GM15510 (cell line): ENCODE data around the gene FNBP1.

Source experiments
- POLR2A ChIP-seq: IDR thresholded peaks from 3 replicates; pipeline ENCODE4 v1.6.1; 2011; ENCODE audit warnings: borderline replicate concordance; ENCODE audit not compliant: insufficient read length; ENCODE audit errors: extremely low read depth

The FNBP1 gene

DNA sequence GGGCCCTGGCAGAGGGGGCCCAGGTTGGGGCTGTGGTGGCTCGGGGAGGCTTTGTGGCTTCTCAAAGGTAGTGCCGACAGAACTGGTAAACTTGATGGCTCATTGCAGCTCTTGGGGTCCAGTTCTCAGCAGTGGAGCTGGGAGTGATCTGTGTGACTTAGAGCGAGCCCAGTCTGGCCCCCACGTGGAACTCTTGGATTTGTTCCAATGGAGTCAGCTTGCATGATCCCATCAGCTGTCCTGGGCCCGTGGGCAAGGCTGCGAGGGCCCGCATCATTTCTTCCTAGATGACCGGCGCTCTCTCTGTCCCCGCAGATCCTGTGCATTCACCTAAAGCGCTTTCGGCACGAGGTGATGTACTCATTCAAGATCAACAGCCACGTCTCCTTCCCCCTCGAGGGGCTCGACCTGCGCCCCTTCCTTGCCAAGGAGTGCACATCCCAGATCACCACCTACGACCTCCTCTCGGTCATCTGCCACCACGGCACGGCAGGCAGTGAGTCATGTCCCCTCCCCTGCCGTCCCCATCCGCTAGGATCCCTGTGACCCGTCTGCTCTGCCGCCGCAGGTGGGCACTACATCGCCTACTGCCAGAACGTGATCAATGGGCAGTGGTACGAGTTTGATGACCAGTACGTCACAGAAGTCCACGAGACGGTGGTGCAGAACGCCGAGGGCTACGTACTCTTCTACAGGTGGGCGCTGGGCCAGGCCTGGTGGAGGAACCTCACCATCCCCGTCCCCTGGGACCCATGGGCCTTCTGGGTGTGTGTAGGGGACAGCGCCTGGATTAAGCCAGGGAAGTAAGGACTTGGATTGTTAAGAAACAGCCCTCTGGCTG, 168.5 kb downstream of the FNBP1 start:
- TF ChIP-seq POLR2A, result no peak

DNA sequence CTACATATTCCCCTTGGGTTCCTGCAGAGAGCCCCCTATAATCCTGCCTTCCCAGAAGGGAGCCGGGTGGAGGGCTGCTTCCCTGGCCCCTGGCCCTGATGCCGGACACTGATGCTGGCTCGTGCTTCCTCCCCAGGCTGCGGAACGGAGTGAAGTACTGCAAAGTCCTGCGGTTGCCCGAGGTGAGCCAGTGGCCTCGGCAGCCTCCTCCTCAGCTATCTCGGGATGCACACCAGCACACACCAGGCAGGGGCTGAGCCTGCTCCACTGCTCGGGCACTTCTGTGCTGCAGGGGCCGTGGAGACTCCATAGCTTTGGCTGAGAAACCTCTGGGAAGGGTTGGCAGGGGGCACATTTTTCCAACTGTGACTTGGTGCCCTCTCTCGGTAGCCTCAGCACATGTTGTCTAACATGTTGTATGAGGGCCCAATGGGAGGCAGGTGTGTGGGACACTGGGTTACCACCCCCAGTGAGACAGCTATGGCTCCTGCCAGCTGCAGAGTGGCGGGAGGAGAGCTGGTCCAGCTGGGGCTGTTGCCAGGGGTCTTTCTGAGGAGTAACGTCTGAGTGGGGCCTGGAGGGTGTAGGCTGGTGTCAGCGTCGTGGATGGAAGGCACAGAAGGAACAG, 169.3 kb downstream of the FNBP1 start:
- TF ChIP-seq POLR2A, result no peak

DNA sequence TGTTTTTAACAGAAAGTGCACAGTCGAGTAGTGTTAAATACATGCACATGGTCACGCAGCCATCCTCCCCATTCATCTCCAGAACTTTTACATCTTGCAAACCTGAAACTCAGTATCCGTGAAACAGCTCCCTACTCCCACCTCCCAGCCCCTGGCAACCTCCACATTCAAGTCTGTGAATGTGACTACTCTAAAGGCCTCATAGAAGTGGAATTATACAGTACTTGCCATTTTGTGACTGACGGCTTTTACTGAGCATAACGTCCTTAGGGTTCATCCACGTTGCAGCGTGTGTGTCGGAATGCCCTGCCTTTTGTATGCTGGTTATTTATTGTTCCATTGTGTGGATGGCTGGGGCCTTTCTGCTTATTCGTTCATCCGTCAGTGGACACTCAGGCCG, 171.9 kb downstream of the FNBP1 start:
- TF ChIP-seq POLR2A, result no peak

- TF ChIP-seq POLR2A, result no peak
These were observed 173.1 kb downstream of the FNBP1 start for GRCh38 chr9:129869585-129870501.

DNA sequence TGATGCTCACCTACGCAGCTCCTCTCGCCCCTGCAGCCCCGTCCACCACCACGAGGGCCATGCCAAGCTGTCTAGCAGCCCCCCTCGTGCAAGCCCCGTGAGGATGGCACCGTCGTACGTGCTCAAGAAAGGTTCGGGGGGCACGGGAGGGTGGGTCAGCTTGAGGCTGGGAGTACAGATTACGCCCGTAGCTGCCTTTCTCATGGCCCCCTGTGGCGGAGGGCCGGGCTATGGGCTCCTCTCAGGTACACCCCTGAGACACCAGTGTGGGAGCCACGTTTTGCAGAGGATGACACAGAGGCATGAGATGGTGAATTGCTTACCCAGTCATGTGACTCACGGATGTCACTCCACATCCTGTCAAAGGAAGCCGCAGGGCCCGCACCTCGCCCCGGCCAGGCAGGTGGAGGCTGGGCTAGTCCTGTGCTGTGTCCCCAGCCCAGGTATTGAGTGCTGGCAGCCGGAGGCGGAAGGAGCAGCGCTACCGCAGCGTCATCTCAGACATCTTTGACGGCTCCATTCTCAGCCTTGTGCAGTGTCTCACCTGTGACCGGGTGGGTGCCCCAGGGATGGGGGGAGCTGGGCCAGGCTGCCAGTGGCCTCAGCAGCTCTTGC, 174.0 kb downstream of the FNBP1 start:
- no peak for TF ChIP-seq POLR2A

- no peak for TF ChIP-seq POLR2A
These were observed 174.7 kb downstream of the FNBP1 start for GRCh38 chr9:129868023-129868871.

DNA sequence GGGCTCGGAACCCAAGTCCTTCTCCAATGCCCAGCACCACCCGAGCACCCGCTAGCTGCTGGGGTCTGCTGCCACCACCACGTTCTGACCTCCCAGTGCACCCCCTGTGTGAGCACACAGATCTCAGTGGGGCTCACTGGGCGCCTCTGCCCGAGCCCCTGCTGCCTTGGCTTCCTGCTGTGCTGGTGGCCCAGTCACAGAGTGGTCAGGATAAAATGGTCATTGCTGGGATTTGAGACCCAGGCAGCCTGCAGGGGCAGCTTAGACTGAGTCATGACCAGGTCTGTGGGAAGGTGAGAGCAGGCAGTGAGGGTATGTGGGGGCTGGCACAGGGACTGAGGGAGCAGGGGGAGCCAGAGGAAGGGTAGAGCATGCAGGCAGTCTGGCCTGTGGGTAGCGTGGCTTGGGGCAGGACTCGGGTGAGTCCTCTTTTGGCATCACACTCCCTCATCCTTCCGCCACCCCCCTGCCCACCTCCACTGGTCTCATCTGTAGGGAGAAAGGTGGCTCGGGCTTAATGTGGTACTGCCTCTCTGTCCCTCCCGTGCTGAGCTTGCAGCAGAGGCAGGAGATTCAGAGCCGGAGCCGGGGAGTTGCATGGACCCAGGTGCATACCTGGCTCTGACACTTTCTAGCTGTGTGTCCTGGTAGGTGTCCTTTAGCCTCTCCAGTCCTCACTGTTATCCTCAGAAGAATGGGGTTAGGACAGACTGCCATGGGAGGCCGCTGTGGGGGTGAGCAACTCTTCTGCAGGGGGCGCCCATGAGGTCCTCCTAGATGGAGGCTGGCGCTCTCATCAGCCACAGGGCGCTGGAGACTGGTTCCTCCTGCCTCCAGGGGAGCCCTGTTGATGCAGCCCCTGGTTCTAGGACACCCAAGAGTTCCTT, 175.6 kb downstream of the FNBP1 start:
- TF ChIP-seq POLR2A, result no peak

DNA sequence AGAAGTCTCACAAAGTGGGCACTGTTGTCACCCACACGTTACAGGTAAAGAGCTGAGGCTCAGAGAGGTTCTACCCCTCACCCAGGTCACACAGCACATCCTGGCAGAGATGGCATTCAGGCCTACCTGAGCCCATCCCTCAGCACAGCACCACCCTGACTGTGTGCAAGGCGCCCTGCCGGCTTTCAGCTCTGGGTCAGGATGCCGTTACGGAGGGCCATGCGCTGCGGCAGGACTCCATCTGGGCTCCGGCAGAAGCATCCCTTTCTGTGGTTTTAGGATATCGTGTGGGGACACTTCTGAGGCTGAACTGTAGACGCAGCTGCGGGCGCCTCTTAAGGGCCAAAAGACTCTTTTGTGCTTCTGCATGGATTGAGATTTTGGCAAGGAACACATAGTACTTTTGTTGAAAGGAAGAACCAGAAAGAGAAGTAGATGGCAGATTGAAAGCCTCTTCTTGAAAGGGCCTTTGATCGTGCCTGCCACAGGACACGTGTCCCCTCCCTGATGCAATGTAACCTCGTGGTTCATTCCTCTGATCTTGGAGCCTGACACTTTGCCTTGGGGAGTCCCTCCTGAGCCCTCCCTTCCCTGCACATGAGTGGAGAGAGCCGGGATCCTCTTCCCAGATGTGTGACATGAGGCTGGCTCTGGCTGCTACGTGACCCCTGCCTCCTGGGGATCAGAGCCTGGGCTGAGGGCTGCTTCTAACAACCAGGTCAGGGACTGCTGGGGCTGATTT, 176.4 kb downstream of the FNBP1 start:
- no peak for TF ChIP-seq POLR2A

DNA sequence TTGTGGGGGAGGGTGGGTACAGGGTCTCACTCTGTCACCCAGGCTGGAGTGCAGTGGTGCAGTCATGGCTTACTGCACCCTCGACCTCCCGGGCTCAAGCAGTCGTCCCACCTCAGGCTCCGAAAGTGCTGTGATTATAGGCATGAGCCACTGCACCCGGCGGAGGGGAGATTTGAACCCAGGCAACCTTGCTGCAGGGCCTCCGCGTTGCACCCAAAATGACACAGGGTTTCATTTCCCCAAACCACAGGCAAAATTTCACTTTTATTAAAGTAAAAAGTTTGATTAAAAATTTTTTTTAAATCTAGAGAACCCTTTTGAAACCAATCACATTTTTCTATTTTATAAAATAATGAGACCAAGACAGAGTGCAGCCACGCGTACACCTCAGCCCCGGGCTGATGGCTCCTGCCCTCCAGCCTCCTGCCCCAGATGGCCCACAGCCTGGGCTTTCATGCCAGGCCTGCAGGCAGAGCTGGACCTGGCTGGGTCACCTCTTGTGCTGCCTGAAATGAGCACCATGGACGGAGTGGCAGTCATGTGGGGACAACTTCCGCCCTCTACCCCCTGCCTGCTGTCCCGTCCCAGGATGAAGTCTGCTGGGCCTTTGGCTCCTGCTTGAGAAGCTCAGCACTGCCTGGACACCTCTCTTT, 177.2 kb downstream of the FNBP1 start:
- TF ChIP-seq POLR2A, result no peak

GRCh38 chr9:129864991-129865647, 177.9 kb downstream of the FNBP1 start:
- no peak for TF ChIP-seq POLR2A

DNA sequence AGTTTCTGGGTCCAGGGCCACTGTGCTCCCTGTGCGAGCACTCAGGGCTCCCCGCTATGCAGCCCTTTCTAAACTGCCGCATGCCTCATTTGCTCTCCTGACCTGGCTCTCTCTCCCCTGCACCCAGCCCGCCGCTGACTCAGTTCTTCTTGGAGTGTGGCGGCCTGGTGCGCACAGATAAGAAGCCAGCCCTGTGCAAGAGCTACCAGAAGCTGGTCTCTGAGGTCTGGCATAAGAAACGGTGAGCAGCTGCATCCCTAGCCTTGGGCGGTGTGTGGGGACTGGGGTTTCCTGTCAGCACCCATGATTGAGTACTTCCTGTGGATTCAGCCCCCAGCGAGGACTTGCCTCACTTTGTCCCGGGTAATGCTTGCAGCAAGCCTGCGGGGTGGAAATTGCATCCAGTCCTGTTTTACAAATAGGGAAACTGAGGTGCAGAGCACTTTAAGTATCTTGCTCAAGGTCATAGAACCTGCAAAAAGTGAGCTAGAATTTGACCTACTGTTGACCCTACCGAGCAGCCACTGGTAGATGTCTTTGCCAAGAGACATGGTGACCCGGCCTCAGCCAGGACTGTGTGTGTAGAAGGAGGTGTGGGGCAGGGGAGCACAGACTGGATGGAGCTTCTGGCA, 179.8 kb downstream of the FNBP1 start:
- no peak for TF ChIP-seq POLR2A
